A673 (cell line): ENCODE measurements around the gene LRRFIP1. TPM values are rescaled to one million over a fixed set of nuclear protein-coding genes. Genes with fewer than 3 reads are reported as not detected.

Experiments
- BruUV-seq: library from RNA; stranded (reverse); fragments of 400-500 nt; replicated peaks from 2 replicates; lab custom pipeline; 2021; lab: Mats Ljungman, UMichigan
- CTCF ChIA-PET: fragments of 300-600 bp; sonication (Branson Sonifier 250); formaldehyde crosslinking; loops from one replicate; lab custom pipeline; 2022; ENCODE audit warnings: antibody characterized with exemption; lab: Charles Lee
- POLR2A ChIA-PET: fragments of 300-600 bp; sonication (Branson Sonifier 250); formaldehyde crosslinking; loops from one replicate; lab custom pipeline; 2022; ENCODE audit warnings: antibody characterized with exemption; ENCODE audit not compliant: low non-redundant PET; lab: Charles Lee
- DNase-seq: peaks from one replicate; pipeline ENCODE4 v3.0.0-alpha.2; 2015; ENCODE audit warnings: low spot score
- H3K27ac ChIP-seq: fragments of 200-600 bp; sonication (generic); 2 replicates; pipeline ENCODE4 v1.5.1; 2016; ENCODE audit warnings: mixed run types, low read depth, mild to moderate bottlenecking, mixed read lengths, antibody characterized with exemption, low read length; ENCODE audit not compliant: poor library complexity, severe bottlenecking
- H3K27me3 ChIP-seq: fragments of 200-600 bp; sonication (generic); replicated peaks from 2 replicates; pipeline ENCODE4 v1.6.1; 2017; ENCODE audit warnings: mixed run types, low read depth, mild to moderate bottlenecking, mixed read lengths, antibody characterized with exemption, low read length; ENCODE audit not compliant: insufficient read depth, poor library complexity
- H3K36me3 ChIP-seq: fragments of 200-600 bp; sonication (generic); 2 replicates; pipeline ENCODE4 v1.6.1; 2016; ENCODE audit warnings: mixed run types, mild to moderate bottlenecking, mixed read lengths, antibody characterized with exemption, low read length; ENCODE audit not compliant: insufficient read depth, poor library complexity, severe bottlenecking
- H3K4me1 ChIP-seq: fragments of 200-600 bp; sonication (generic); 2 replicates; pipeline ENCODE4 v1.6.1; 2017; ENCODE audit warnings: mixed run types, mild to moderate bottlenecking, mixed read lengths, antibody characterized with exemption, low read length; ENCODE audit not compliant: insufficient read depth, poor library complexity, severe bottlenecking
- H3K4me3 ChIP-seq: fragments of 200-600 bp; sonication (generic); 2 replicates; pipeline ENCODE4 v1.5.1; 2016; ENCODE audit warnings: low read depth, mixed run types, mild to moderate bottlenecking, mixed read lengths, low read length; ENCODE audit not compliant: poor library complexity, severe bottlenecking
- H3K9me3 ChIP-seq: fragments of 200-600 bp; sonication (generic); 2 replicates; pipeline ENCODE4 v1.6.1; 2016; ENCODE audit warnings: mixed run types, low read depth, mild to moderate bottlenecking, mixed read lengths, antibody characterized with exemption, low read length; ENCODE audit not compliant: poor library complexity, severe bottlenecking
- CTCF ChIP-seq: fragments of 300-800, 200-600 bp; sonication (generic); conservative IDR thresholded peaks from 2 replicates; pipeline ENCODE4 v1.5.1; 2017; ENCODE audit warnings: low read depth, mild to moderate bottlenecking, antibody characterized with exemption, low read length, moderate library complexity, mixed read lengths
- EZH2 ChIP-seq: fragments of 200-600 bp; sonication (generic); IDR thresholded peaks from 2 replicates; pipeline ENCODE4 v1.6.1; 2017; ENCODE audit warnings: borderline replicate concordance, low read depth, mild to moderate bottlenecking, mixed read lengths, antibody characterized with exemption, low read length; ENCODE audit not compliant: poor library complexity, severe bottlenecking
- intact Hi-C: fragments of 100-400 bp; cut with micrococcal nuclease; formaldehyde crosslinking; loops from one replicate; pipeline ENCODE4 v1.10.0; 2022; ENCODE audit not compliant: unreplicated experiment
- total RNA-seq: library from RNA; stranded (reverse); gene quantifications from 2 replicates; pipeline ENCODE4 v1.2.3, GENCODE V29; 2021

The LRRFIP1 gene
- total RNA-seq, 1 experiment from 2014 or later: 69.3 TPM

- H3K9me3 ChIP-seq: no peaks in the 10 kb centered on the region
- BruUV-seq: no TSS peak
- TF ChIP-seq EZH2 (no peak), CTCF (no peak)
- DNase-seq: no peak
- ChIA-PET POLR2A (no interaction called here), CTCF (interaction anchor here (0.5 kb wide), 1 partner anchor 73 kb away, joined by 5 read pairs; no protein-coding TSS in a partner anchor)
- no peaks in the 10 kb centered on the region for H3K4me1 ChIP-seq
- H3K27me3 ChIP-seq: no peaks in the 10 kb centered on the region
- H3K36me3 ChIP-seq: no peaks in the 10 kb centered on the region
- H3K27ac ChIP-seq: no peak overlapping the region
- intact Hi-C loops: no loop called here
- H3K4me3 ChIP-seq: no peak overlapping the region
These were observed 41.7 kb upstream of the LRRFIP1 start for GRCh38 chr2:237585590-237586221.

- POLR2A ChIA-PET: interaction anchor here (0.6 kb wide), 1 partner anchor 295 kb away, joined by 6 read pairs; no protein-coding TSS in a partner anchor
- H3K4me3 ChIP-seq: no peak overlapping the region
- intact Hi-C loops: no loop called here
- no TSS peak for BruUV-seq
- TF ChIP-seq EZH2 (no peak), CTCF (no peak)
- H3K27me3 ChIP-seq: no peaks in the 10 kb centered on the region
- no peak overlapping the region for H3K27ac ChIP-seq
- no peaks in the 10 kb centered on the region for H3K4me1 ChIP-seq
- no peaks in the 10 kb centered on the region for H3K36me3 ChIP-seq
- CTCF ChIA-PET: no interaction called here
- no peak for DNase-seq
- no peaks in the 10 kb centered on the region for H3K9me3 ChIP-seq
These were observed 39.2 kb upstream of the LRRFIP1 start for GRCh38 chr2:237588044-237588696.

- ChIA-PET CTCF (interaction anchor here (1.0 kb wide), 1 partner anchor 19 kb away, joined by 3 read pairs; no protein-coding TSS in a partner anchor), POLR2A (no interaction called here)
- no peak for DNase-seq
- Histone ChIP-seq H3K9me3 (no peaks in the 10 kb centered on the region), H3K36me3 (no peaks in the 10 kb centered on the region), H3K27me3 (no peaks in the 10 kb centered on the region), H3K27ac (no peak within 1 kb of the TSS), H3K4me1 (peaks cover 14% of the 10 kb centered on the region), H3K4me3 (no peak within 1 kb of the TSS)
- no peak for TF ChIP-seq EZH2
- no peak for TF ChIP-seq CTCF
- no TSS peak for BruUV-seq
- intact Hi-C loops: no loop called here
These were observed 36.9 kb upstream of the LRRFIP1 start, which contains the start of gene RAB17 for GRCh38 chr2:237590272-237591140. TSS of gene RAB17 (minus strand) at chr2:237590734. CDS start at chr2:237586154, 4,580 bp downstream.
